HL-60/S4 treated with retinoic acid at 250 ng/mL for 4 days and 3 days (cell line): Measurements from ENCODE around the gene SCO1.
"Not testable (repeated sequence)": the region's sequence is repeated elsewhere in the genome, so short reads cannot be mapped to it uniquely, and the experiment has no call there.

Source experiments
- in situ Hi-C: fragments of 300-500 bp; cut with MboI; formaldehyde crosslinking; loops from 2 replicates; pipeline ENCODE4 v1.7.0; 2022; ENCODE audit warnings: low sequenced_read_pairs

Gene SCO1

GRCh38 chr17:10697092-10698081, at the start of gene SCO1, which contains the start of gene ADPRM:
TSS of gene SCO1 (minus strand) at chr17:10697533. CDS start at chr17:10697507, 26 bp downstream.
TSS of gene ADPRM (plus strand) at chr17:10697594. CDS start at chr17:10704927, 7,333 bp downstream.
- in situ Hi-C loops: no loop called here

DNA sequence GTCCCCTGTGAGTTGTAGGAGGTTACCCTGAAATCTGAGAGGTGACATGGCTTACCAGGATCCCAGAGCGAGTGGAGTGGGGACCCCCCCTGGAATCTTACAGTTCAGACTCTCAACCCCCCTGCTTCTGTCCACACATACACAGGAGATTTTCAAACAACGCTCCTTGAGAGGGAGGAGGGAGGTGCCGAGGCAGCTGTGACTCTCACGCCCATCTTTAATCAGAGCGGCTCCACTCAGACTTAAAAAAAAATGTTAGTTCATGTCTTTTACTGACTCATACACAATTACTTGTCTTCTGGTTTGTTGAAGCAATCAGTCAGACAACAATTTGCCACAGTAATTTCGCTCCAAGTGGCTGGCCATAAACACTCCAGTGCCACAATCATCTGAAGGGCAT, 47.9 kb upstream of the SCO1 start:
- in situ Hi-C loops: no loop called here

DNA sequence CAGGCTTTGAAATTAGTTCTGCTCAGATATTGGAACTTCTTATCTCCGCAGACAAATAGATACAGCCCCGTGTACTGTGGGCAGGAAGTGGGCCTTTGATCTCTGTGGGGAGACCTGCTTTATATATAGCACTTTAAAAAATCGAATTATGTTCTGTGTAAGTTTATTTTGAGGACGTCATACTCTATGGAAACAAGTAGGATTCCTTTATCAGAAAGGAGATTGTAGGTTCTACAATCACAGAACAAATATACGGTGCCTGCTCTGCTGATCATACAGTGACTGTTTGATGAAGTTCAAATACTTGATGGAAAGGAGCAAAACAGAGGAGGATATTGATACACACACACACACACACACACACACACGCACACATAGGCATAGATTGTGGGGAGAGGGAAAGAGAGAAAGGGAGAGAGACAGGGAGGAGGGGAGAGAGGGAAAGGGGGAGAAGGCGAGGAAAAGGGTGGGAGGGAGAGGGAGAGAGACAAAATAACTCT, 47.2 kb upstream of the SCO1 start:
- in situ Hi-C loops: no loop called here

GRCh38 chr17:10743316-10744009, 46.1 kb upstream of the SCO1 start:
- in situ Hi-C loops: no loop called here

DNA sequence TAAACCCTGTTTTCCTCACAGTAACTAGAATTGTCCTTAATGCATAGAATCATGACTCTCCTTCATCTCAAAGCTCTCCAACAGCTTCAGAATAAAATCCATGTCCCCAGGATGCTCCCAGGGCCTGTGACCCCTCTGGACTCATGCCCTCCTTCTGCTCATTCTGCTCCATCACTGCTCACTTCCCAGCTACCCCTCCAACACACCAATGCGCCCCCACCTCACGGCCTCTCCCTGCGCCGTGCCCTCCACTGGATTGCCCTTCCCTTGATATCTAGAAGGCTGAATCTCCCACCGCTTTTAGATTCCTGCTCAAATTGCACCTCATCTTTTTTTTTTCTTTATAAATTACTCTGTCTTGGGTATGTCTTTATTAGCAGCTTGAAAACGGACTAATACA, 45.1 kb upstream of the SCO1 start:
- in situ Hi-C loops: no loop called here

- in situ Hi-C loops: no loop called here
Measured at GRCh38 chr17:10741416-10742135, 44.2 kb upstream of the SCO1 start.

DNA sequence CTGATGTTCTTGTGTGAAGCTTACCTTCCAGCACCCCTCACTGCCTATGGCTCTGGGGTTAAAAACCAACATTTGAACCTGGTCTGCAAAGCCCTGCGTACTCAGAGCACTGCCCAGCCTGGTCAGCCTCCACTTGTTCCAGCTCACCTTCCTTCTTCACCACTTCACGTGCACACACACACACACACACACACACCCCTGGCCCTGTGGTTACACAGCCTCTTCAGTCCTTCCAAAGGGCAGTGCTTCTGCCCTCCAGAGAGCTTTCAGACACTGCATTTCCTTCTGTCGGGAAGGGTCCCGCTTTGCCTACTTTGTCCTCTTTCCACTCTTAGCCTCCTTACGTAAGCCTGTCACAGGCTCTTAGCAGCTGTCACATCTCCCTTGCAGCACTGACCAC, 42.1 kb upstream of the SCO1 start:
- in situ Hi-C loops: no loop called here

GRCh38 chr17:10738521-10739258, 41.4 kb upstream of the SCO1 start:
- in situ Hi-C loops: no loop called here

DNA sequence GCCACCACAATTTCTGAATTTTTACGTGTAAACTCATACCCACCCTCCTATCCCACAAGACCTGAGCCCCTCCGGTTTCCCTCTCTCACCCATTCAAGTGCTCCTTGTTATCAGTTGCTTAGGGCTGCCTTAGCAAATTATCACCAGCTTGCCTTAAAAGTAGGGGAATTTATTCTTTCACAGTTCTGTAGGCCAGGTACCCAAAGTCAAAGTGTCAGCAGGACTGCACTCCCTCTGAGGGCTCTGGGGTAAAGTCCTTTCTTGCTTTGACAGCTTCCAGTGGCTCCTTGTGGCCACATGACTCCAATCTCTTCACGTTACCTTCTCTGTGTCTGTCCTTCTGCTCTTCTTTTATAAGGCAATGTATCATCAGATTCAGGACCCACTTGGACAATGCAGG, 40.4 kb upstream of the SCO1 start:
- in situ Hi-C loops: no loop called here

DNA sequence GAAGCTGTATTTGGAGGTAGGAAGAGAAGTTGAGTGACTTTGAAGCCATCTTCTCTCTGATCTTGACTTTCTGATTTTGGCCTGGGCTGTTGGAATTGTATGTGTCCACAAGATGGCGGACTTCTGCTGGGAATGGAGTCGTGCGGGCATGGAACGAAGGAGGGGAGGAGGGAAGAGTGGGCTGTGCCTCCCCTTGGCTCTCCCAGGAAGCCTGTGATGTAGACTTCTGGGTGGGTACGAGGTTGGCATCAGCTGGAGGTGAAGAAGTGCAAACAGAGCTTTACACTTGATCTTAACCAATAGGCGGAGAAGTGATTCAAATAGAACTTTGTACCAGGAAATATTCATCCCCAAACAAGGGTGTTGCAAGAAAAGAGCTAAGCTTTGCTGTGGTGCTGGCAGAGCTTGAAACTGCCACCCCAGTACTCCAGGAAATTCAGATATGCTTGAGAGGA, 39.9 kb upstream of the SCO1 start:
- in situ Hi-C loops: no loop called here

DNA sequence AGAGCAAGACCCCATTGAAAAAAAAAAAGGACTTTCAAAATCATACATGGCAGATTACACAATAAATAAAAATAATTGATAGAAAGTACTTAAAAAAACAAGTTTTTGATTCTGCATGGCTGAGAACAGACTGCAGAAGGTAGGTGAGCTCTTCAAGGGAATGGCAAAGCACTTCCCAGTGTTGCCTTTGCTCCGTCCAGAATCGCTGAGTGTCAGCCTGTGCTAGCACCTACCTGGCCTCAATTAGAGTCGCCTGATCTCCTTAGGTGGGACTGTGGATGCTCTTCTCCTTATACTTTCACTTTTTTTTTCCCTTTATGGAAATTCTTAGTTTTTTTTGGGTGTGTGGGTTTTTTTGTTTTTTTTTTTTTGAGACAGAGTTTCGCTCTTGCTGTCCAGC, 38.5 kb upstream of the SCO1 start:
- in situ Hi-C loops: no loop called here

DNA sequence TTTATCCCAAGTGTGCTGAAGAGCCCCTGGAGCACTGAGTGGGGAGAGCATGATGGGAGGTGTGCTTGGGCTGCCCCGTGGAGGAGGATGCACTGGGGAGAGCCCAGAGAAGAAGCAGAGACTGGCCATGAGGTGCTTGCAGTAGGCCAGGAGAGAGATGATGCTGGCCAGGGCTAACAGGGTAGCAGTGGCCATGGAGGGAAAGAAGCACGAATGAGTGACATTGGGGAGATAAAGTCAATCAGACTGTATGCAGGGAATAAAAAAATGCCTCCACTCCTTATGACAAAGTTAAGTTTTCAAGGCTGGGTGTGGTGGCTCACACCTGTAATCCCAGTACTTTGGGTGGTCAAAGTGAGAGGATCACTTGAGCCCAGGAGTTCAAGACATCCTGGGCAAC, 37.9 kb upstream of the SCO1 start:
- in situ Hi-C loops: no loop called here

GRCh38 chr17:10733666-10734065, 36.3 kb upstream of the SCO1 start:
- in situ Hi-C loops: no loop called here

DNA sequence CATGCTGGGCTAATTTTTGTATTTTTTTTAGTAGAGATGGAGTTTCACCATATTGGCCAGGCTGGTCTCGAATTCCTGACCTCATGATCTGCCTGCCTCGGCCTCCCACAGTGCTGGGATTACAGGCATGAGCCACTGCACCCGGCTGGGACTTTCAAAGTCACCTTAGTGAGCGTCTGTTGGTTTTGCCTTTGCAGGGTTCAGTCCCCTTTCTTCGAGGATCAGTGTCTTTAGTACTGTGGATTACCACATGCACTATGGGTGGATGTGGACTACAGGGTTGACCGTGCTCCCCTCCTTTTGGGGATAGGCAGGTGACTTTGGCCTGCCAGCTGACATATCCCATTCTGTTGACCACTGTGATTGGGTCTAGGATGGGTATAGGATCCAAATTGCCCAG, 34.8 kb upstream of the SCO1 start:
- in situ Hi-C loops: not testable (repeated sequence)

GRCh38 chr17:10731408-10731879, 34.1 kb upstream of the SCO1 start:
- in situ Hi-C loops: no loop called here

GRCh38 chr17:10730247-10730646, 32.9 kb upstream of the SCO1 start:
- in situ Hi-C loops: not testable (repeated sequence)

GRCh38 chr17:10729334-10730193, 32.2 kb upstream of the SCO1 start, which contains the start of gene TMEM220:
TSS of gene TMEM220 (minus strand) at chr17:10730023. CDS start at chr17:10729851, 172 bp downstream.
- in situ Hi-C loops: no loop called here

GRCh38 chr17:10728331-10728892, 31.1 kb upstream of the SCO1 start:
- in situ Hi-C loops: no loop called here

GRCh38 chr17:10727192-10727591, 29.9 kb upstream of the SCO1 start:
- in situ Hi-C loops: no loop called here
